Stomach smooth muscle (tissue), 2 donors: ENCODE measurements around the gene THOP1.

Experiments used
- H3K27ac ChIP-seq: one replicate; pipeline ENCODE4 v1.7.0; 2013; ENCODE audit warnings: mild to moderate bottlenecking, low read length, inconsistent platforms
- H3K27me3 ChIP-seq, 2 donors: one replicate each; pipeline ENCODE4 v1.7.0; 2013; ENCODE audit warnings: low read length in 2 of 2; ENCODE audit not compliant: insufficient read depth in 2 of 2, control insufficient read depth in 1 of 2
- H3K36me3 ChIP-seq, 2 donors: one replicate each; pipeline ENCODE4 v1.7.0; 2013; ENCODE audit warnings: low read length in 2 of 2; ENCODE audit not compliant: control insufficient read depth in 2 of 2, insufficient read depth in 2 of 2
- H3K4me1 ChIP-seq: one replicate; pipeline ENCODE4 v1.7.0; 2013; ENCODE audit warnings: low read length; ENCODE audit not compliant: control insufficient read depth, insufficient read depth
- H3K4me3 ChIP-seq, 2 donors: one replicate each; pipeline ENCODE4 v1.7.0; 2013; ENCODE audit warnings: low read length in 2 of 2
- H3K9ac ChIP-seq, 2 donors: one replicate each; pipeline ENCODE4 v1.7.0; 2013; ENCODE audit warnings: low read length in 2 of 2, mild to moderate bottlenecking in 1 of 2
- H3K9me3 ChIP-seq, 2 donors: one replicate each; pipeline ENCODE4 v1.7.0; 2013; ENCODE audit warnings: low read length in 2 of 2; ENCODE audit not compliant: control insufficient read depth in 2 of 2
- donor health status: healthy.
- donor health status: Pancreatic carcinoma.

THOP1 gene

GRCh38 chr19:2774083-2774679, 11.1 kb upstream of the THOP1 start:
- H3K36me3 ChIP-seq = no peaks in the 10 kb centered on the region

GRCh38 chr19:2774953-2775555, 10.2 kb upstream of the THOP1 start:
- Histone ChIP-seq H3K36me3 (no peaks in the 10 kb centered on the region), H3K9ac (no peak overlapping the region), H3K4me3 (no peak overlapping the region), H3K27ac (no peak overlapping the region), H3K9me3 (no peaks in the 10 kb centered on the region), H3K27me3 (no peaks in the 10 kb centered on the region), H3K4me1 (peaks cover 35% of the 10 kb centered on the region)

More at GRCh38 chr19:2774083-2774679, 11.1 kb upstream of the THOP1 start:
- Histone ChIP-seq H3K27me3 (no peaks in the 10 kb centered on the region), H3K4me3 (no peak overlapping the region), H3K27ac (no peak overlapping the region), H3K9ac (no peak overlapping the region), H3K4me1 (peaks cover 39% of the 10 kb centered on the region), H3K9me3 (no peaks in the 10 kb centered on the region)

- peaks cover 35% of the 10 kb centered on the region for H3K4me1 ChIP-seq
- H3K4me3 ChIP-seq = peak overlapping the region in 1 of 2 donors; percentile 8
- H3K27ac ChIP-seq = peak overlapping the region; percentile 6
- no peaks in the 10 kb centered on the region for H3K36me3 ChIP-seq
- H3K27me3 ChIP-seq = no peaks in the 10 kb centered on the region
- H3K9ac ChIP-seq = peak overlapping the region in 1 of 2 donors; percentile 6
- H3K9me3 ChIP-seq = no peaks in the 10 kb centered on the region
Measured at GRCh38 chr19:2775556-2776430, 9.5 kb upstream of the THOP1 start.

GRCh38 chr19:2777952-2778683, 7.2 kb upstream of the THOP1 start:
- Histone ChIP-seq H3K27ac (no peak overlapping the region), H3K4me3 (no peak overlapping the region), H3K36me3 (no peaks in the 10 kb centered on the region), H3K27me3 (no peaks in the 10 kb centered on the region), H3K4me1 (peaks cover 44% of the 10 kb centered on the region), H3K9me3 (no peaks in the 10 kb centered on the region), H3K9ac (no peak overlapping the region)

- Histone ChIP-seq H3K4me1 (peaks cover 50% of the 10 kb centered on the region), H3K27me3 (no peaks in the 10 kb centered on the region), H3K9ac (no peak overlapping the region), H3K27ac (no peak overlapping the region), H3K4me3 (no peak overlapping the region), H3K9me3 (no peaks in the 10 kb centered on the region), H3K36me3 (no peaks in the 10 kb centered on the region)
Measured at GRCh38 chr19:2779121-2779740, 6.1 kb upstream of the THOP1 start.

- Histone ChIP-seq H3K27me3 (no peaks in the 10 kb centered on the region), H3K36me3 (no peaks in the 10 kb centered on the region), H3K4me3 (no peak overlapping the region), H3K4me1 (peaks cover 46% of the 10 kb centered on the region), H3K9me3 (no peaks in the 10 kb centered on the region), H3K27ac (no peak overlapping the region), H3K9ac (no peak overlapping the region)
Measured at GRCh38 chr19:2780284-2780683, 5.0 kb upstream of the THOP1 start.

GRCh38 chr19:2782329-2782935, 2.9 kb upstream of the THOP1 start:
- H3K27me3 ChIP-seq = no peaks in the 10 kb centered on the region
- peaks cover 52% of the 10 kb centered on the region for H3K4me1 ChIP-seq
- peak overlapping the region; percentile 82 to 97 for H3K4me3 ChIP-seq
- H3K9me3 ChIP-seq = no peaks in the 10 kb centered on the region
- peak overlapping the region; percentile 82 to 98 for H3K9ac ChIP-seq
- no peaks in the 10 kb centered on the region for H3K36me3 ChIP-seq
- peak overlapping the region; percentile 87 for H3K27ac ChIP-seq

- Histone ChIP-seq H3K36me3 (peaks cover 0 to 1% of the 10 kb centered on the region in 2 donors), H3K27ac (peak within 1 kb of the TSS; percentile 87), H3K9ac (peak within 1 kb of the TSS; percentile 82 to 98), H3K9me3 (no peaks in the 10 kb centered on the region), H3K27me3 (no peaks in the 10 kb centered on the region), H3K4me1 (peaks cover 51% of the 10 kb centered on the region), H3K4me3 (peak within 1 kb of the TSS; percentile 82 to 97)
Measured at GRCh38 chr19:2782936-2783780, 2.1 kb upstream of the THOP1 start, which contains the start of gene SGTA. Gene SGTA, minus strand, starts transcription at chr19:2783273. Its CDS starts 14,205 bp downstream, at chr19:2769068.

- peaks cover 0 to 2% of the 10 kb centered on the region in 2 donors for H3K36me3 ChIP-seq
- no peak overlapping the region for H3K9ac ChIP-seq
- peaks cover 51% of the 10 kb centered on the region for H3K4me1 ChIP-seq
- H3K27me3 ChIP-seq = no peaks in the 10 kb centered on the region
- no peaks in the 10 kb centered on the region for H3K9me3 ChIP-seq
- H3K4me3 ChIP-seq = peak overlapping the region; percentile 47 to 97
- peak overlapping the region; percentile 87 for H3K27ac ChIP-seq
Measured at GRCh38 chr19:2783781-2784145, 1.5 kb upstream of the THOP1 start.
